Measurements from ENCODE around the gene TM2D1. TPM values are rescaled to one million over a fixed set of nuclear protein-coding genes. Genes with fewer than 3 reads are reported as not detected.

Gene TM2D1
- total and polyA plus RNA-seq, 10 of the 15 experiments (the other 5 are each of a cell fraction or from before 2014, with no cell fraction given) = 21.0 to 46.6 (median 36.7) TPM

DNA sequence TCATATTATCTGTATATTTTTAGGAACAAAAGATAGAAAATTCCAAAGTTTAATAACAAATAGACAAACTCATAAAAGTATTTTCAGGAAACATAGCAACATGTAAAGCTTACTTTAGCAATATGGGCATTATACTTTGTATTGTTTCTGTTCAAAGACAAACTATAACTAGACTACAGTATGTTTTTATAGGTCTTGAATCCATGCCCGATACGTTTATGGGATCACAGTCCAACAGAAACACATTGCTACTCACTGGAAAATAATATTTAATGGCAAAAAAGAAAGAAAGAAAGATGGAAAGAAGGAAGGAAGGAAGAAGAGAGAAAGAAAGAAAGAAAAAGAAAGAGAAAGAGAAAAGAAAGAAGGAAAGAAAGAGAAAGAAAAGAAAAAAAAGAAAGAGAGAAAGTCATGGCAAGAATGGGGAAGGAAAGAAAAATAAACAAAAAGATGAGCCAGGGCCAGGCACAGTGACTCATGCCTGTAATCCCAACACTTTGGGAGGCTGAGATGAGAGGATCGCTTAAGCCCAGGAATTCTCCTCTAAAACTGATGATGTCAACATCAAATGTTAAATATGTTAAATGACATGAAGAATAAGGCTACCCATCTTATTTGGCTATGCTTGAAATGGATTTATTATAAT lies 32.7 kb downstream of the TM2D1 start:
- Histone ChIP-seq H3K9me3 (replicated peaks; ENCODE audit: control insufficient read depth, insufficient read depth, low read length) (no peaks in the 10 kb centered on the region), H3K4me2 (ENCODE audit: control insufficient read depth, insufficient read depth) (no peak overlapping the region), H3K4me1 (ENCODE audit: control insufficient read depth, insufficient read depth, low read length) (no peaks in the 10 kb centered on the region), H3K27ac (ENCODE audit: control insufficient read depth, insufficient read depth) (no peak overlapping the region), H3K36me3 (ENCODE audit: control insufficient read depth in 2 of 2, insufficient read depth in 2 of 2, low read length in 1 of 2) (peaks cover 0 to 6% of the 10 kb centered on the region in 2 experiments; a peak in 2 of 4 replicates), H3K27me3 (replicated peaks in 1 of 2; ENCODE audit: control insufficient read depth in 2 of 2, insufficient read depth in 2 of 2, low read length in 1 of 2) (no peaks in the 10 kb centered on the region), H2AFZ (ENCODE audit: control insufficient read depth, low read depth, low read length) (no peak overlapping the region), H3K4me3 (no peak overlapping the region), H3K9ac (ENCODE audit: control insufficient read depth, insufficient read depth, low read length) (no peak overlapping the region), H4K20me1 (ENCODE audit: control insufficient read depth, insufficient read depth) (no peaks in the 10 kb centered on the region), H3K79me2 (ENCODE audit: control insufficient read depth, insufficient read depth, low read length) (no peaks in the 10 kb centered on the region)
- CTCF ChIA-PET = interaction anchor here (0.7 kb wide), 1 partner anchor 9 kb away, joined by 4 read pairs; no protein-coding TSS in a partner anchor
- intact Hi-C loops (cut with micrococcal nuclease; ENCODE audit: unreplicated experiment) (no loop called here), in situ Hi-C loops (cut with MboI) (no loop called here)
- BruUV-seq (replicated peaks) = no TSS peak
- 99% methylated on average over 3 of the region's 3 CpGs for WGBS (ENCODE audit: insufficient coverage, insufficient replicate concordance, low lambda C conversion rate, missing lambda C conversion rate)
- RAD21 ChIA-PET (ENCODE audit: unreplicated experiment) = no interaction called here
- SMC1A ChIA-PET (ENCODE audit: uncharacterized antibody, unreplicated experiment) = no interaction called here
- ATAC-seq (no peak), FAIRE-seq (no peak), DNase-seq (ENCODE audit: low read depth, low spot score) (no peak)
- POLR2A ChIA-PET = no interaction called here
- TF ChIP-seq ZZZ3 (IDR thresholded peaks at IDR 0.05; ENCODE audit: control insufficient read depth, insufficient read length, low read depth) (no peak), RB1 (IDR thresholded peaks at IDR 0.05; ENCODE audit: borderline replicate concordance) (no peak), BCL11A (IDR thresholded peaks at IDR 0.05; ENCODE audit: low read depth, low read length) (no peak), HDAC6 (IDR thresholded peaks at IDR 0.05; ENCODE audit: unreplicated experiment) (no peak), RFX5 (IDR thresholded peaks at IDR 0.05; ENCODE audit: low read depth, low read length) (no peak), FOXM1 (IDR thresholded peaks at IDR 0.05; ENCODE audit: low read depth, low read length) (no peak), CBFB (IDR thresholded peaks at IDR 0.05; ENCODE audit: low read depth) (no peak), EGR1 (IDR thresholded peaks at IDR 0.05; ENCODE audit: borderline replicate concordance in 1 of 2, low read depth in 2 of 2, low read length in 2 of 2) (no peak)
- TF ChIP-seq, protein P1, sequence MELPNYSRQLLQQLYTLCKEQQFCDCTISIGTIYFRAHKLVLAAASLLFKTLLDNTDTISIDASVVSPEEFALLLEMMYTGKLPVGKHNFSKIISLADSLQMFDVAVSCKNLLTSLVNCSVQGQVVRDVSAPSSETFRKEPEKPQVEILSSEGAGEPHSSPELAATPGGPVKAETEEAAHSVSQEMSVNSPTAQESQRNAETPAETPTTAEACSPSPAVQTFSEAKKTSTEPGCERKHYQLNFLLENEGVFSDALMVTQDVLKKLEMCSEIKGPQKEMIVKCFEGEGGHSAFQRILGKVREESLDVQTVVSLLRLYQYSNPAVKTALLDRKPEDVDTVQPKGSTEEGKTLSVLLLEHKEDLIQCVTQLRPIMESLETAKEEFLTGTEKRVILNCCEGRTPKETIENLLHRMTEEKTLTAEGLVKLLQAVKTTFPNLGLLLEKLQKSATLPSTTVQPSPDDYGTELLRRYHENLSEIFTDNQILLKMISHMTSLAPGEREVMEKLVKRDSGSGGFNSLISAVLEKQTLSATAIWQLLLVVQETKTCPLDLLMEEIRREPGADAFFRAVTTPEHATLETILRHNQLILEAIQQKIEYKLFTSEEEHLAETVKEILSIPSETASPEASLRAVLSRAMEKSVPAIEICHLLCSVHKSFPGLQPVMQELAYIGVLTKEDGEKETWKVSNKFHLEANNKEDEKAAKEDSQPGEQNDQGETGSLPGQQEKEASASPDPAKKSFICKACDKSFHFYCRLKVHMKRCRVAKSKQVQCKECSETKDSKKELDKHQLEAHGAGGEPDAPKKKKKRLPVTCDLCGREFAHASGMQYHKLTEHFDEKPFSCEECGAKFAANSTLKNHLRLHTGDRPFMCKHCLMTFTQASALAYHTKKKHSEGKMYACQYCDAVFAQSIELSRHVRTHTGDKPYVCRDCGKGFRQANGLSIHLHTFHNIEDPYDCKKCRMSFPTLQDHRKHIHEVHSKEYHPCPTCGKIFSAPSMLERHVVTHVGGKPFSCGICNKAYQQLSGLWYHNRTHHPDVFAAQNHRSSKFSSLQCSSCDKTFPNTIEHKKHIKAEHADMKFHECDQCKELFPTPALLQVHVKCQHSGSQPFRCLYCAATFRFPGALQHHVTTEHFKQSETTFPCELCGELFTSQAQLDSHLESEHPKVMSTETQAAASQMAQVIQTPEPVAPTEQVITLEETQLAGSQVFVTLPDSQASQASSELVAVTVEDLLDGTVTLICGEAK (IDR thresholded peaks at IDR 0.05; ENCODE audit: borderline replicate concordance) = no peak
- TF ChIP-seq, protein P2, sequence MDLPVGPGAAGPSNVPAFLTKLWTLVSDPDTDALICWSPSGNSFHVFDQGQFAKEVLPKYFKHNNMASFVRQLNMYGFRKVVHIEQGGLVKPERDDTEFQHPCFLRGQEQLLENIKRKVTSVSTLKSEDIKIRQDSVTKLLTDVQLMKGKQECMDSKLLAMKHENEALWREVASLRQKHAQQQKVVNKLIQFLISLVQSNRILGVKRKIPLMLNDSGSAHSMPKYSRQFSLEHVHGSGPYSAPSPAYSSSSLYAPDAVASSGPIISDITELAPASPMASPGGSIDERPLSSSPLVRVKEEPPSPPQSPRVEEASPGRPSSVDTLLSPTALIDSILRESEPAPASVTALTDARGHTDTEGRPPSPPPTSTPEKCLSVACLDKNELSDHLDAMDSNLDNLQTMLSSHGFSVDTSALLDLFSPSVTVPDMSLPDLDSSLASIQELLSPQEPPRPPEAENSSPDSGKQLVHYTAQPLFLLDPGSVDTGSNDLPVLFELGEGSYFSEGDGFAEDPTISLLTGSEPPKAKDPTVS (IDR thresholded peaks at IDR 0.05; ENCODE audit: low read depth, low read length) = no peak
- TF ChIP-seq, protein P3, sequence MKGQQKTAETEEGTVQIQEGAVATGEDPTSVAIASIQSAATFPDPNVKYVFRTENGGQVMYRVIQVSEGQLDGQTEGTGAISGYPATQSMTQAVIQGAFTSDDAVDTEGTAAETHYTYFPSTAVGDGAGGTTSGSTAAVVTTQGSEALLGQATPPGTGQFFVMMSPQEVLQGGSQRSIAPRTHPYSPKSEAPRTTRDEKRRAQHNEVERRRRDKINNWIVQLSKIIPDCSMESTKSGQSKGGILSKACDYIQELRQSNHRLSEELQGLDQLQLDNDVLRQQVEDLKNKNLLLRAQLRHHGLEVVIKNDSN (IDR thresholded peaks at IDR 0.05; ENCODE audit: borderline replicate concordance, extremely low read length, insufficient read depth, low read depth, low read length) = no peak
- TF ChIP-seq, protein P4, sequence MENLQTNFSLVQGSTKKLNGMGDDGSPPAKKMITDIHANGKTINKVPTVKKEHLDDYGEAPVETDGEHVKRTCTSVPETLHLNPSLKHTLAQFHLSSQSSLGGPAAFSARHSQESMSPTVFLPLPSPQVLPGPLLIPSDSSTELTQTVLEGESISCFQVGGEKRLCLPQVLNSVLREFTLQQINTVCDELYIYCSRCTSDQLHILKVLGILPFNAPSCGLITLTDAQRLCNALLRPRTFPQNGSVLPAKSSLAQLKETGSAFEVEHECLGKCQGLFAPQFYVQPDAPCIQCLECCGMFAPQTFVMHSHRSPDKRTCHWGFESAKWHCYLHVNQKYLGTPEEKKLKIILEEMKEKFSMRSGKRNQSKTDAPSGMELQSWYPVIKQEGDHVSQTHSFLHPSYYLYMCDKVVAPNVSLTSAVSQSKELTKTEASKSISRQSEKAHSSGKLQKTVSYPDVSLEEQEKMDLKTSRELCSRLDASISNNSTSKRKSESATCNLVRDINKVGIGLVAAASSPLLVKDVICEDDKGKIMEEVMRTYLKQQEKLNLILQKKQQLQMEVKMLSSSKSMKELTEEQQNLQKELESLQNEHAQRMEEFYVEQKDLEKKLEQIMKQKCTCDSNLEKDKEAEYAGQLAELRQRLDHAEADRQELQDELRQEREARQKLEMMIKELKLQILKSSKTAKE (IDR thresholded peaks at IDR 0.05; ENCODE audit: low read depth, poor library complexity, severe bottlenecking) = no peak

Data from GM12878 (cell line).